ENCODE measurements around the gene C10orf143. TPM values are rescaled to one million over a fixed set of nuclear protein-coding genes. Genes with fewer than 3 reads are reported as not detected.
"Not testable (repeated sequence)": the region's sequence is repeated elsewhere in the genome, so short reads cannot be mapped to it uniquely, and the experiment has no call there.

Gene C10orf143
- polyA plus RNA-seq, 4 donors: 5.8 to 7.3 (median 6.6) TPM

GRCh38 chr10:130112821-130113220 is 2.2 kb upstream of the C10orf143 start:
- DNase-seq (ENCODE audit: low read depth in 4 of 4, low spot score in 3 of 4): no peak

- no peak for DNase-seq (ENCODE audit: low read depth in 4 of 4, low spot score in 3 of 4)
Observed at GRCh38 chr10:130111852-130112180, 1.2 kb upstream of the C10orf143 start.

- peak; percentile 93 to 95 (median 94) for DNase-seq (ENCODE audit: low read depth in 4 of 4, low spot score in 3 of 4)
Observed at GRCh38 chr10:130111113-130111851, 652 bp upstream of the C10orf143 start.

- peak; percentile 89 to 95 (median 94) for DNase-seq (ENCODE audit: low read depth in 4 of 4, low spot score in 3 of 4)
Observed at GRCh38 chr10:130109796-130110245, 809 bp downstream of the C10orf143 start.

- no peak for DNase-seq (ENCODE audit: low read depth in 4 of 4, low spot score in 3 of 4)
Observed at GRCh38 chr10:130108934-130109604, 1.6 kb downstream of the C10orf143 start.

- DNase-seq (ENCODE audit: low read depth in 4 of 4, low spot score in 3 of 4): not testable (repeated sequence)
Observed at GRCh38 chr10:130108146-130108545, 2.5 kb downstream of the C10orf143 start.

- no peak for DNase-seq (ENCODE audit: low read depth in 4 of 4, low spot score in 3 of 4)
Observed at GRCh38 chr10:130105724-130106123, 4.9 kb downstream of the C10orf143 start.

GRCh38 chr10:130099344-130099743 is 11.3 kb downstream of the C10orf143 start:
- DNase-seq (ENCODE audit: low read depth in 4 of 4, low spot score in 3 of 4): no peak

GRCh38 chr10:130090565-130090964 is 20.1 kb downstream of the C10orf143 start:
- DNase-seq (ENCODE audit: low read depth in 4 of 4, low spot score in 3 of 4): not testable (repeated sequence)

- DNase-seq (ENCODE audit: low read depth in 4 of 4, low spot score in 3 of 4): no peak
Observed at GRCh38 chr10:130080461-130080814, 30.2 kb downstream of the C10orf143 start.

- DNase-seq (ENCODE audit: low read depth in 4 of 4, low spot score in 3 of 4): no peak
Observed at GRCh38 chr10:130079614-130080460, 30.8 kb downstream of the C10orf143 start.

- no peak for DNase-seq (ENCODE audit: low read depth in 4 of 4, low spot score in 3 of 4)
Observed at GRCh38 chr10:130078120-130078519, 32.5 kb downstream of the C10orf143 start.

- DNase-seq (ENCODE audit: low read depth in 4 of 4, low spot score in 3 of 4): no peak
Observed at GRCh38 chr10:130076681-130077080, 33.9 kb downstream of the C10orf143 start.

- no peak for DNase-seq (ENCODE audit: low read depth in 4 of 4, low spot score in 3 of 4)
Observed at GRCh38 chr10:130074639-130075038, 36.0 kb downstream of the C10orf143 start.

- no peak for DNase-seq (ENCODE audit: low read depth in 4 of 4, low spot score in 3 of 4)
Observed at GRCh38 chr10:130073912-130074311, 36.7 kb downstream of the C10orf143 start.

GRCh38 chr10:130072247-130072646 is 38.4 kb downstream of the C10orf143 start:
- DNase-seq (ENCODE audit: low read depth in 4 of 4, low spot score in 3 of 4): no peak

GRCh38 chr10:130067893-130068292 is 42.7 kb downstream of the C10orf143 start:
- DNase-seq (ENCODE audit: low read depth in 4 of 4, low spot score in 3 of 4): no peak

- DNase-seq (ENCODE audit: low read depth in 4 of 4, low spot score in 3 of 4): no peak
Observed at GRCh38 chr10:130066743-130067142, 43.9 kb downstream of the C10orf143 start.

- no peak for DNase-seq (ENCODE audit: low read depth in 4 of 4, low spot score in 3 of 4)
Observed at GRCh38 chr10:130065251-130065650, 45.4 kb downstream of the C10orf143 start.

- DNase-seq (ENCODE audit: low read depth in 4 of 4, low spot score in 3 of 4): no peak
Observed at GRCh38 chr10:130064783-130065182, 45.8 kb downstream of the C10orf143 start.

GRCh38 chr10:130062976-130063375 is 47.7 kb downstream of the C10orf143 start:
- DNase-seq (ENCODE audit: low read depth in 4 of 4, low spot score in 3 of 4): no peak
